SKM-1 treated with dmso at 0.1 percent for 144 hours (cell line): Measurements from ENCODE around the gene RAMP3.

Source experiments
- DNase-seq: peaks from one replicate; lab custom pipeline; 2025; ENCODE audit not compliant: unreplicated experiment; lab: John Stamatoyannopoulos, UW

The RAMP3 gene

DNA sequence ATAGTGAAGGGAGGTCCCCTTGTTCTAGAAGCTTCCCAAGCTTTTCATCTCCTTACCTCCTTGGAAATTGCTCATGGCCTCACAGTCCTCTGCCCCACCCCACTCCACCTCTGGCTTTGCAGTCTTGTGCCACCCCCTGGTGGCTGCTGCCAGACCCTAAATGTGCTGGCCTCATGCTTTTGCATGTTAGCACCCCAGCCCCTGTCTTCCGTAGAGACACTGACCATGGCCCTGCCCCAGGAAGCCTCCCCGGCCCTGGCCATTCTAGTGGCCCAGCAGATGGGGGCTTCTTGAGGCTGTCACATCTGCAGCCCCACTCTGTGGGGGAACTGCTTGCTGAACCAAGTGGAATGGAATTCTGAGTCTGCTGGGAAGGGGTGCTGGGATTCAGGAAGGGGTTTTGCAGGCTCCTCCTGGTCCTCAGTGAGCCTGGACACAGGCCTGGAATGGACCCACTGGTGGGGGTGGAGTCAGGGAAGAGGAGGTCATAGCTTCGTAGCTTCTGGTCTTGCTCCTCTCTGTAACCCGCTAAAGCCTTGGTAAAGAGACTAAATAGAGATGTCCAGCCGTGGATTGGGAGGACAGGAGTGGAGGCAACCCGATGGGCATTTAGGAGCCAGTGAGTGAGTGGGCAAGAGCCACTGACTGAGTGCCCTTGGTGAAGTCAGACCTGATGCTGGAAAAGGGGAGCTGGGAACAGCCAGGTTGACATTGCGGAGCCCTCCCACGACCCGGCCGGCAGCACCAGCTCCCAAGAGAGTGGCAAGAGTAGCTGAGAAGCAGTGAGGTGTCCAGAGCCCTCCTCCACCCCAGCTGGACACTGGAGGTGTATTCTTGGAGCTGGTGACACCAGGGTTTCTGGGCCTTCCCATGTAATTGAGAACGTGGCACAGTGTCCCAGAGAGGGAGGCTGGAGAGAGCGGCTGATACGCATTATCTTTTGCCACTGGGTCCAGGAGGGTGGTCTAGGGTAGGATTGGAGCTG is 20.9 kb downstream of the RAMP3 start:
- no peak for DNase-seq

GRCh38 chr7:45179666-45180065 is 22.1 kb downstream of the RAMP3 start:
- no peak for DNase-seq

DNA sequence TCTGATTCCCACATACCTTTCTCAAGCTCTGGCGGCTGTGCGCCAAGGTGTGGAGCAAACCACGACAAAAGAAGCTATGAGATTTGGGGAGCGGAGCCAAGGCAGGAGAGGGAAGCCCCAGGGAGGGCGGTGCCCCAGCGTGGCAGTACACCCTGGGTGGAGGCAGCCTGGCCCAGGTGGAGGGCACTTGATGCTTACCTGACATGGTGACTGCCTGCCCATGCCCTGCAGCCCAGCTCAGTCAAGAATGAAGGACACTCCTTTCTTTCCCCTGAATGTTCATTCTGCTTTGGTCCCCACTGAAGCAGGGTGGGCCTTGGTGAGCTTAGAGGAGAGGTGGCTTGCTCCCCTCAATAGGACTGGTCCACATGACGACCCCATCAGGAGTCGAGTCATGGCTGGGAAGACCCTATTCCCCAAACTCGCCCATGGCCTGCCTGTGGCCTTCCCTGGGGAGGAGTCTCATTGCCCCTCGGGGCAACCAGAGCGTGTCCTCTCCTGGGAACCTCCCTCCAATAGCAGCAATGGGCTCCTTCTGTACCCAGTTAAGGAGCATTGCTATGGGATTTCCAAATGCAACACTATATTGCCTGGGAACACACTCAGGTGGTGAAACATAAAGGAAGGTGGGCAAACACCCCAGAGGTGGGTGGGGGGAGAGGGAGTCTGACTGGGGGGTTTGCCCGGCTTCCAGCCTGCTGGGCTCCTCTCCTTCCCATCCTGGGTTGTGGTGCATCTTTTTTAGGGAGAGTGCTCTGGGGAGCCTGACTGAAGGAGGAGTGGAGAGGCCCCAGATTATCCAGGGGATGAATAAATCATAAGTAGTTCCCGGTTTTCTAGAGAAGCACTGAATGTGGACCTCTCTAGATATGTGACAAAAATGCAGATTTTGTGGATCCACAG is 22.7 kb downstream of the RAMP3 start:
- no peak for DNase-seq

GRCh38 chr7:45181286-45181960 is 23.8 kb downstream of the RAMP3 start:
- DNase-seq = no peak

GRCh38 chr7:45181991-45182855 is 24.6 kb downstream of the RAMP3 start:
- DNase-seq = no peak

DNA sequence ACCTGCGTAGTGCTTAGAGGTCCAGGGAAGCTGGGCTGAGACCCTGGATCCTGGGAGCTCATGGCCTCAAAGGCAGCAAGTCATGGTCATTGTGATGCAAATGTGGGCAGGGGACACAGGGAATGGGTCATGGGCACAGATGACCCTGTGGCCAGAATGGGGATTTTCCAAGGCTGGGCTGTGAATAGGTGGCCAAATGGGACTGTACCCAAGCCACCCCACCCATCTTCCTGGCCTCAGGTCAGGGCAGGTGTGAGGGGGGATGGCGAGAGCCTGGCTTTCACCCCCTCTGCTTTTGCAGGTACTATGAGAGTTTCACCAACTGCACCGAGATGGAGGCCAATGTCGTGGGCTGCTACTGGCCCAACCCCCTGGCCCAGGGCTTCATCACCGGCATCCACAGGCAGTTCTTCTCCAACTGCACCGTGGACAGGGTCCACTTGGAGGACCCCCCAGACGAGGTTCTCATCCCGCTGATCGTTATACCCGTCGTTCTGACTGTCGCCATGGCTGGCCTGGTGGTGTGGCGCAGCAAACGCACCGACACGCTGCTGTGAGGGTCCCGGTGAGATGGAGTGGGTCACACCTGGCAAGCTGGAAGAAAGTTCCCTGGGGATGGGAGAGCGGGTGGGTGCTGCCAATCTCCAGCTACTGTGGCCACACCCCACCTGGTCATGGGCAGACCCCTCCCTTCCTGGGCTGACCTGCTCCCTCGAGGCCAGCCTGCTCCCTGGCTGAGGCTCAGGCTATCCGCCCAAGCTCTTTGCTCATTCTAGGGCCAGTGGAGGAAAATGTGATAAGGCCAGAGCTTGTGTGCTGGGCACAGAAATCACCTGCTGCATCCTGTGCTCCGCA is 25.5 kb downstream of the RAMP3 start:
- DNase-seq = no peak

- no peak for DNase-seq
These were observed 26.2 kb downstream of the RAMP3 start for GRCh38 chr7:45183711-45184210.

DNA sequence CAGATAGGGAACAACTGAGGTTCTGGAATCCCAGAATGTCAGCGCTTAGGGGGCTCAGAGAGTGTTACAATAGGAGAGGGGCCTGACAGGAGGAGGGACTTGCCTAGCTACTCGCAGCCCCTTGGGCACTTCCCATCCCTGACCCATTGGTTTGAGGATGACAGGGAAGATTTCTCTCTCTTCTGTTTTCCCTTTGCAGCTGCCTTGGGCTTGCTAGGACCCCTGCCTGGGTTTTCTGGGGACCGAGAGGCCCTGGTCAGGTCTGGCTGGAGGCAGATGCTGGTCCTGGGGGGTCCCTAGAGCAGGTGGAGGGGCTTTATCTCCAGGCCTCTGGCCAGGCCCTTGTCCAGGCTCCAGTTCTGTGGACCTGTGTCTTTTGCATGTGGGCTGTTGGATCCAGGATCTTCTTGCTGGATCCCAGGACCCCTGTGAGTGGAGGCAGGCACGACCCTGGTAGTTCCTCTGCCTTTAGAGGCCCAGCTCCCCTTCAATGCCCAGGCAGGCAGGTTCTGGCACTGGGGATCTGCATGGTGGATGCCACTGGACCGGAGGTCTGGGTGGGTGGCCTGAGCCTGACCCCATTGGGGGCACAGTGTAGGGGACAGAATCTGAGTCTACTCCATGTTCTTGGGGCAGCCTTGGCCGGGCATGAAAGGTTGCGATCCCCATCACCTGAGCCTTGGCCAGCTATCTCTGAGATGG is 26.9 kb downstream of the RAMP3 start:
- no peak for DNase-seq

- no peak for DNase-seq
These were observed 27.7 kb downstream of the RAMP3 start for GRCh38 chr7:45185028-45185863.

DNA sequence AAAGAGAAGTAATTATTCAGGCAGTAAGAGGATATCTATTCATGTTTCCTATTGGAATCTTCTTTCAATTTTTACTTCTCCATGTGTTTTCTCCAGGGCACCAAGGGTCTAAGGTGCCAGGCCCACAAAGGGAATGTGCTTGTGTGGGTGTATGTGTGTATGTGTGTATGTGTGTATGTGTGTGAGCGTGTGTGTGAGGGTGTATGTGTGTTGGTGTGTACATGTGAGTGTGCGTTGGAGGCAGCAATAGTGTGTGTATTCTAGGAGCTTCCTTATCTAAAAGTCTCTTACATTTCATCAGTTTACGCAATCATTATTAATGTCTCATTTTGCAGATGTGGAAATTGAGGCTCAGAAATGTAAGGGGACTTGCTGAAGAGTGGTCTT is 28.3 kb downstream of the RAMP3 start:
- no peak for DNase-seq

GRCh38 chr7:45186261-45186813 is 28.7 kb downstream of the RAMP3 start:
- DNase-seq = no peak

- DNase-seq = no peak
These were observed 29.7 kb downstream of the RAMP3 start for GRCh38 chr7:45187089-45187945.

- no peak for DNase-seq
These were observed 30.4 kb downstream of the RAMP3 start for GRCh38 chr7:45187946-45188411.

DNA sequence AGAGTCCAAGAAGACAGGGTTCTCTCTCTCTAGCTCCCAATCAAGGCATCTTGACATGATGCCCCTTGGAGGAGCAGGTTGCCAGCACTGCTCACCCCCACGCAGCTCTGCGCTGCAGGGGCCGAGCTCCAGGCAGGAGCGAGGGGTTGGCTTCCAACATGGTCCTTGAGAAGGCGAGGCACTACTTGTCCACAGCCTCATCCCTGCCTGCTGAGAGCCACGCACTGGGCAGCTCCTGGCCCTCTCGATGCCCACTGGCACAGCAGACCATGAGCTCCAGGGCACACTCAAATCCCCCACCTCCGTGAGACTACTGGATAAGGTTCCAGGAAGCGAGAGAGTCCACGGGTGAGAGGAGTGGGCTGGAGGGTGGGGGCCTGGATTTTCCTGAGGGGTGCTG is 31.1 kb downstream of the RAMP3 start:
- no peak for DNase-seq

DNA sequence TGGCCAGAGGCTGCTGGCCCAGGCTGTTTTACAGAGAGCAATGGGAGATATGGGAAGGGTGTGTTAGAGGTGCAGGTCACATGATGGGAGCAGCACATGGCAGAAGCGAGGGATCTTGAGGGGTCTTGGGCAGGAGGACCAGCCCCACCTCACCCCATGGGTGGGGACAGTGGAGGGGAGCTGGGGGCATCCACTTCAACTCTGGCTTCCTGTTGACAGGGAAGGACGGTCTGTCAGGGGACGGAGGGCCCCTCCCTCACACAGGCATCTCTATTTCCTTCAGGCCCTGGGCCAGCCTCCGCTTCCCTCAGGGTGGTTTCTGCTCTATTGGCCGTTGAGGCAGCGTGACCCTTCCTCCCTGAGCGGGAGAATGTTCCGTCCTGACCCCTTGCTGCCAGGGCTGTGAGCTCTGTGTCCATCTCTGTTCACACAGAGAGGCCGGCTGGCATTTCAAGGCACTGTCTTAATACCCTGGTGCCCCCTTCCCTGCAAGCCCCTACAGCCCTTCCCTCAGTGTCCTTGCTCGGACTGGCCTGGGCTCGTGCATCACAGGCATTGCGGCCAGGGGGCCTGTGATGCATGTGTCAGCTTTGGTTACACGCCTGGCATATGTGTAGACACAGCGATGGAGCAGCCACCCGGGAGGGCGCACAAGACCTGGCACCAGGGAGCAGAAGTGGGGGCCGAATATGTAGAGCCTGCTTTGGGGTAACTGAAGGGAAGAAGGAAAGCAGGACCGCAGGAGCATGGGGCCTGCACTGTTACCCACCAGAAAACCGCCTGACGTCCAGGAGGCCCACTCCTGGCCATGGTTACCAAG is 31.8 kb downstream of the RAMP3 start:
- no peak for DNase-seq
